Measurements from ENCODE around the gene SNCA.

Gene SNCA

GRCh38 chr4:89704651-89705395, 132.1 kb downstream of the SNCA start:
- no peak for DNase-seq (ENCODE audit: low read depth)

GRCh38 chr4:89703829-89704590, 133.0 kb downstream of the SNCA start:
- no peak for DNase-seq (ENCODE audit: low read depth)

GRCh38 chr4:89700766-89701423, 136.1 kb downstream of the SNCA start:
- DNase-seq (ENCODE audit: low read depth), result no peak

- no peak for DNase-seq (ENCODE audit: low read depth)
Measured at GRCh38 chr4:89685690-89686089, 151.3 kb downstream of the SNCA start.

GRCh38 chr4:89685277-89685676, 151.7 kb downstream of the SNCA start:
- no peak for DNase-seq (ENCODE audit: low read depth)

GRCh38 chr4:89684536-89684935, 152.4 kb downstream of the SNCA start:
- no peak for DNase-seq (ENCODE audit: low read depth)

- no peak for DNase-seq (ENCODE audit: low read depth)
Measured at GRCh38 chr4:89682808-89683207, 154.2 kb downstream of the SNCA start.

GRCh38 chr4:89681671-89682070, 155.3 kb downstream of the SNCA start:
- DNase-seq (ENCODE audit: low read depth), result no peak

GRCh38 chr4:89681219-89681618, 155.7 kb downstream of the SNCA start:
- no peak for DNase-seq (ENCODE audit: low read depth)

GRCh38 chr4:89674876-89675459, 162.0 kb downstream of the SNCA start:
- no peak for DNase-seq (ENCODE audit: low read depth)
